ENCODE data around the gene FAHD1. TPM values are rescaled to one million over a fixed set of nuclear protein-coding genes. Genes with fewer than 3 reads are reported as not detected.
A peak's percentile ranks its signal among the peaks of the same experiment; 100 is the strongest.

Gene FAHD1
- total and polyA plus RNA-seq, 9 of the 15 experiments (the other 6 are each of a cell fraction or from before 2014, with no cell fraction given) = 2.2 to 20.9 (median 10.7) TPM

- TF ChIP-seq ZNF318 (IDR thresholded peaks at IDR 0.05; ENCODE audit: borderline replicate concordance in 1 of 2, low read depth in 1 of 2) (no peak), SIN3B (IDR thresholded peaks at IDR 0.05; ENCODE audit: low read depth) (peak; percentile 93), ZNF696 (CRISPR knock-in tag; conservative IDR thresholded peaks at IDR 0.05) (no peak), GTF2E2 (tag; IDR thresholded peaks at IDR 0.05) (no peak), ZKSCAN1 (IDR thresholded peaks at IDR 0.05; ENCODE audit: low read depth, low read length) (0 out of 2 replicates have a peak, but pooled peaks have one; percentile 19), ZFX (CRISPR knock-in tag; IDR thresholded peaks at IDR 0.05) (peak; percentile 67), DPF2 (IDR thresholded peaks at IDR 0.05) (no peak), ESRRB (CRISPR knock-in tag; IDR thresholded peaks at IDR 0.05; ENCODE audit: borderline replicate concordance) (no peak), RBM17 (IDR thresholded peaks at IDR 0.05; ENCODE audit: borderline replicate concordance, low read depth, low read length) (no peak), ZNF134 (CRISPR knock-in tag; conservative IDR thresholded peaks at IDR 0.05) (no peak), BCL6 (CRISPR knock-in tag; IDR thresholded peaks at IDR 0.05) (no peak), TRIM28 (IDR thresholded peaks at IDR 0.05) (no peak), PHF20 (IDR thresholded peaks at IDR 0.05; ENCODE audit: partially characterized antibody) (peak; percentile 86), POLR2AphosphoS5 (IDR thresholded peaks at IDR 0.05; ENCODE audit: control insufficient read depth, insufficient read depth, low read depth, low read length) (peak; percentile 52; the same call in 1 of the 2 replicates), TRIM25 (IDR thresholded peaks at IDR 0.05; ENCODE audit: borderline replicate concordance) (no peak), VEZF1 (CRISPR knock-in tag; IDR thresholded peaks at IDR 0.05) (peak; percentile 52; the same call in 1 of the 2 replicates)
Observed at GRCh38 chr16:1782408-1783264, 44.4 kb upstream of the FAHD1 start, which contains the start of the genes NUBP2 and SPSB3 (continued).

Measured in K562 (cell line).